HG02884 (cell line): Measurements from ENCODE around the gene ARFIP1.
"Not testable (repeated sequence)": the region's sequence is repeated elsewhere in the genome, so short reads cannot be mapped to it uniquely, and the experiment has no call there.

ENCODE experiments used
- ATAC-seq: cut with Tn5 transposase; IDR thresholded peaks from one replicate; pipeline ENCODE4 v1.9.1; 2021; ENCODE audit warnings: mild to moderate bottlenecking, moderate library complexity; ENCODE audit not compliant: unreplicated experiment

ARFIP1 gene

DNA sequence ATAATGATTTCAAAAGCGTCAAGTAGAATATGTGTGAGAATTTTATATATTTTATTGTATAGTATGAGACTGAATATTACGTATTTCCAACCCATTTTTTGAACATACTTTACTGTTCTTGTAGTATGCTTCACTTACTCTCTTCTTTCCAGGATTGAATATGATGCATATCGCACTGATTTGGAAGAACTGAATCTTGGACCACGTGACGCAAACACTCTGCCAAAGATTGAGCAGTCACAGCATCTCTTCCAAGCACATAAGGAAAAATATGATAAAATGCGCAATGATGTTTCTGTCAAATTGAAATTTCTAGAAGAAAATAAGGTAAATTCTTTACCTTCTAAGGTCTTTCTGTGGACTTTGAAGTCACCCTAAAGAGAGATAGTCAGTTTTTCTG is 108.2 kb downstream of the ARFIP1 start:
- ATAC-seq: no peak

DNA sequence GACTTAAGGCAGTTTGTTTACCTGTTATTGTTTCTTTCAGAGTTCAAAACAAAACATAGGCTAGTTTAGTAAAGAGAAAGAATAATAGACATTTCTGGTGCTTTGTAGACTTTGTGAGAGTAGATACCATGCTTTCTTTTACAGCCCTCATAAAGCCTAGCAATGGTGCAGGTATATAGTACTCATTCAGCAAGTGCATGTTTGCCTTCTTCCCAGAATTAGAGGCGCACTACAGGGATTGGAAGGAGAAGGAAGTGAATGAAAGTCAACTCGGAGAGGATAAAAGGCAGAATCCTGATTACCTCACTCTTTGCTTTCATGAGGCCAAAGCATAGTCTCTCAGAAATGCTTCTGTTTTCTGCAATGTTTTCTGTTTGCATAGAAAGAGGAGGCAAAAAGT is 113.2 kb downstream of the ARFIP1 start:
- no peak for ATAC-seq

DNA sequence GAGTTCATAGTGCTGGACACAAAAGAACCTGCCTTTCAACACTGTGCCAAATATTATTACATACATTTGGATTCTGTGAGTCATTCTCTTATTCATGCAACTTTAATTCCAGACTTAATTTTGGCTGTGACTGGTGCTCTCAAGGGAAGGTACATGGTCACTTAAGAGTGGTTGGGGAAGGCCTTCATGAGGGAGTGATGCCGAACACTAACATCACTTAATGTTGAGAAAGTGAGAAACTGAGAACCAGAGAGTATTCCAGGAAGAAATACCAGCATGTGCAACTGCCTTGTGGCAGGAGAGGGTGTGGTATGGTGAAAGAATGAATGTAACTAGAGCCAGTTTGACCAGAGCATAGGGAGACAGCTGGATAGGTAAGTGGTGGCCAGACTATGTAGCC is 114.9 kb downstream of the ARFIP1 start:
- ATAC-seq: no peak

DNA sequence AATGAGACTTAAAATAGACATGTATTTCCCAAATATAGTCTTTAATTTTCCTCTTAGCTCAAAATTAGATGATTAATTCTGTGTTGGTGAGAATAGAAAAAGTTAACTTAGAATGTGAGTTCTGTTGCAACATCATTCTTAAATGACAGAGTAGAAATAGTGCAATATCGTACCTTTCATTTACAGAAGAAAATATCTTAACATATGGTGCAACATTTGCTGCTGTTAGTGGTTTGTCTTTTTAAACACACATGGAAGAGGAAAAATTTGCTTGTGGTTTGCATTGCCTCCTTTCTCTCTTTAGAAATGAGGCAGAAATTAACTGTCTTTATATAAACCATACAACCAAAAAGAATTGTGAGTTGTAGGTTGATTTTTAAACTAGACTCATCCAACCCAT is 117.1 kb downstream of the ARFIP1 start:
- no peak for ATAC-seq

DNA sequence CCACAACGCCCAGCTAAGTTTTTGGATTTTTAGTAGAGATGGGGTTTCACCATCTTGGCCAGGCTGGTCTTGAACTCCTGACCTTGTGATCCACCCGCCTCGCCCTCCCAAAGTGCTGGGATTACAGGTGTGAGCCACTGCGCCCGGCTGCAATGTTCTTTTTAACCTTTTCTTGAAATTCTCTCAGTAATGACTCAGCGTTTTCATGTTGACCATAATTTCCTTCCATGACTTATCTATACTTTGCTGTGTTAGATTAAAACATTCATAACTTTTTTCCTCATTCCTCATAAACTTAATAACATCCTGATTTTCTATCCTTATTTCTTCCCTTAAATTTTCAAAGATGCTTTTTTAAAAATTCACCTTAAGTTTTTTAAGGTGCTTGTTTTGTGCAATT is 118.4 kb downstream of the ARFIP1 start:
- ATAC-seq: not testable (repeated sequence)

DNA sequence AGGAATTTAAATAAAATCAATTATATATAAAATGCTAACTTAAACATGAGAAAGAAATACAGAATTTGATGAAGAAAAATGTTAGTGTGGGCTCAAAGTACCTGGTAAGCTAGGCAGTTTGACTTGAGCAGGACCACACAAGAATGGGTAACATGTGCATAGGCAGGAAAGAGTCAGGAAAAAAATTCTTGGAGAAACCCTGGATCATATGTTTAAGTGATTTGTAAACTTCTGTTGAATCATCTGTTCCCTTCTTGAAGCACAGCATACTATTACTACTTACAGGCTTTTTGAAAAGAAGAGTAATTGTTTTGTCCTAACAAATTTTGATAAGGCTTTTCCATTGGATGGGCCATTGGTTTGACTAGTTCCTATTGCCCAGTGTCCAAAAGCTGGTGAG is 118.9 kb downstream of the ARFIP1 start:
- ATAC-seq: no peak

DNA sequence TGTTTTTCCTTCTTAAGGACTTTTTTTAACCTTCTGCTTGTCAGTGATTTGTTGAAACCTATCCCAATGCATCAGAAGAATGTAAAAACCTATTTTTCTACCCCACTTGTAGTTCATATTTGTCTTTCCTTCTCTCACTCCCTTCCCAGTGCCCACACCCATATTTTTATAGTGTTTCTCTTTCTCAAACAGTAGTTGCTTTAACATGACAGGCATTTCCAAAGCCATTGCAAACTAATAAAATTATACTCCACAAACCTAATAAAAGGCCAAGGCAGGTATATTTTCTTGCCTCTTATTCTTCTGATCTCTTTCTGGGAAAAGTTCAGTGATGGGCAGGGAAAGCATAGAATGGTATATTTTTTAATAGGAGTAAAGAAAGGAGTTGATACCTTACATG is 120.6 kb downstream of the ARFIP1 start:
- no peak for ATAC-seq

DNA sequence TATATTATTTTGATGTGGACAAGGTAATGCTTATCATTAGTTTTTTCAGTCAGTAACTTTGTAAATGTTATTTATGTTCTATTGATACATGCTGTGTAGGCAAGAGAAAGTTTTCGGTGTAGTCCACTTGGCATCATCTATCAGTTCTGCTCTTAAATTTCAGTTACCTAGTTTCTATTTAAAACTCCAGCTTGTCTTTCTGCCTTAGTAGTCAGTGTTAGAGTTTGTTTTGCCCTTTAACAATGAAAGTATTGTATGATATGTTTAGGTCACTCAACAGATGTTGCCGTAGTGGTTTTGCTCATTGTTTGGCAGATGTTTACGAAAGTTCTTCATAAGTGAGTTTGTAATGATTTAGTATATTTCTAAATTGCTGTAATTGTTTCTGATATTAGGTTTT is 121.5 kb downstream of the ARFIP1 start:
- no peak for ATAC-seq

DNA sequence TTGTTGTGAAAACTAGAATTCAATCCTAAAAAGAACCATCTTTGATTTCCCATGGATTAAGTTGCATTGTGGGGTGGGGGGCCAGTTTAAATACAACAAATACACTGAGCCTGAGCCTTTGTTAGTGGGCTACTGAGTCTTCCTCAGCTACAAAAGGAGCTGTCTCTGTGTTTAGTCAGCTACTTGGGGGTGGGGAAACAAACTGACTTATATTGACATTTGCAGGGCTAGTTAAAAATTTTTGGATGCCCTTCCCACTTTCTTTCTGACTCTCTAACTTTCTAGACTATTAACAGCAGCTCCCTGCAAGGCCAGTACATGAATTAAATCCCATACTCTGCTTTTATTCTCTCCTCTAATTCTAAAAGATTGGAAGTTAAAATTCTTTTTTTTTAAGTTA is 123.9 kb downstream of the ARFIP1 start:
- no peak for ATAC-seq

DNA sequence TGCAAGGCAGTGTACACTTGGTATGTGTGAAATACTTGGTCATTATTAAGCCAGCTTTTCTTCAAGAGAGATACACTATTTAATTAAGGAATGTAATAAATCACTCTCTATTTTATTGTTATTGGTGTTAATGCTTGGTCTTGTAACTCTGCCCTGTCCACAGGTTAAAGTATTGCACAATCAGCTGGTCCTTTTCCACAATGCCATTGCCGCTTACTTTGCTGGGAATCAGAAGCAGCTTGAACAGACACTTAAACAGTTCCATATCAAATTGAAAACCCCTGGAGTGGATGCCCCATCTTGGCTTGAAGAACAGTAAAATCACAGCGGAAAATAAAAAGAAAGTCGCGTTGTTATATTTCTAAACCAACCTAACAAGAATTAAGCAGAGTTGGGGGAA is 130.1 kb downstream of the ARFIP1 start:
- ATAC-seq: no peak

DNA sequence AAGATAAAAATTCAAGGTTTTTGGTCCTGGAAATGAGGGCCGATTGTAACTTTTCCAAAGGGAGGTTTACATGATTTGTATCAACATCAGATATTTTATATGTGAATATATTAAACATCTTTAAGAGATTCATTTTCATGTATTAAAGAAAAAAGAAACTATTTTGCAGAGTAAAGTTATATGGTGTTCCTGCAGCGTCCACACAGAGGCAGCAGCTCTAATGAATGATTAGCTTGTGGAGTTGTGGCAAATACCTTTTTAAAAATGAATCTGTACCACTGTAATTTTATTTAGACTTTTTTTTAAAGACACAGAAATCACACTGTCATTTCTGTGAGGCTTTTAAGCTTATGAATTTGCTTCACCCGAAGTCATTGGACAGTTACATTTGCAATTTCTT is 130.8 kb downstream of the ARFIP1 start:
- no peak for ATAC-seq

DNA sequence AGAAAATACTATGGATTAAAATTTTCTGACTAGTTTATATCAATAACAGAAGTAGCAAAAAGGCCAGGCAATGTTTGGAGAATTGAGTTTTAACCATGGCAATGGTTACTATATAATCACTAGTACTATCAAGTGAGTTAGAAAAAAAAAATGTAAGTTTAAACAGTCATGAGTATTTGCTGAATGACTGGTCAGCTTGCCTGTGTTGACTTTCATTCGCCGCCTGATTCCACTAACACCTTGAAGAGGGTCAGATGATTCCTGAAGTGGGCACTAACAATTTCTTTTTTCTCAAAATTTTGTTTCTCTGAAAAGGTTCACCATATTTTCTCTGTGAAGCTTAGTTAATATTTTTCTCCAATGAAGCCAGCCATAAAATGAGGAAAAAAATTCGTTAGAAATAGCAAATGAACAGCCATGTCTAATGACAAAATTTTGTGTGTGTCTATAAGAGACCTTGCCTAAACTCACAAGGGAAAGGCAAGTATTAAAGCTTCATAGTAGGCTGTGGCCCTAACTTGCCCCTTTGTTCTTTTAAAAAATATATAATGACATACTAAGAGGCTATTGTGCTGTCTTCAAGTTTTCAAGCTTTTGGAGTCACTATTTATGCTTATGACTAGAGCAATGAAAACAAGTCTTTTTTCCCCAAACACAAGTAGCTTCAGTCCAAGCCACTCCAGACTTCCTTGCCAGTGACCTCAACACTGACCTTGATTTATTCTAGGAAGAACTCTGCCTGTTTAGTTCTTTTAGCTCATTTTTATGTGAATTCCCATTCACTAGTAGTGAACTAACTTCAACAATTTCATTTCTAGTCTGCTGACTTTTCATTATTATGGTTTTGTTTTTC is 138.0 kb downstream of the ARFIP1 start:
- ATAC-seq: no peak

DNA sequence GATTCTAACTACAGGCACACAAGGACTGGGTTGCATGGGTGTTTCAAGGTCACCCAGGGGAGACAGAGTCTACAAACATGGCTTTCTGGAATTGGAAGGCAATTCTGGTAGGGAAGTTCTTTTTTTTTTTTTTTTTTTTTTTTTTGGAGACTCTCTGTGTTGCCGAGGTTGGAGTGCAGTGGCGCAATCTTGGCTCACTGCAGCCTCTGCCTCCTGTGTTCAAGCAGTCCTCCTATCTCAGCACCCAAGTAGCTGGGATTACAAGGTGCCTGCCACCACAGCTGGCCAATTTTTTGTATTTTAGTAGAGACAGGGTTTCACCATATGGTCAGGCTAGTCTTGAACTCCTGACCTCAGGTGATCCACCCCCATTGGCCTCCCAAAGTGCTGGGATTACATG is 140.1 kb downstream of the ARFIP1 start:
- no peak for ATAC-seq

DNA sequence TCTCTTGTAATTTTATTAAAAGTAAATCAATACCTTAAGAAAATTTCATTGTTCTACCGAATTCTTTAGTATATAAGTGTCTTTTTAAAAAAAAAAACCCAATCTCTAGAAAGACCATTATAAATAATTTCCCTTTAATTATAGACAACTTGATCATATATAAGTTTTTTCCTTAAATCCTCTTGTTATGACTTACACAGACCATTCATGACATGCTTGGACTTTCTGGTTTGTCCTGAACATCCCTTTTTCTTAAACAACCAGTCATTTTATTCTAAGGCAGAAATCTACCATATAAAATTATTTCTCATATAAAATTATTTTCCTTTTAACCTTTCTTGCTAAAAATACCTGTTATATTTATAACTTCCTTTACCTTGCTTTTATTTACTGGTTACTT is 141.0 kb downstream of the ARFIP1 start:
- no peak for ATAC-seq

DNA sequence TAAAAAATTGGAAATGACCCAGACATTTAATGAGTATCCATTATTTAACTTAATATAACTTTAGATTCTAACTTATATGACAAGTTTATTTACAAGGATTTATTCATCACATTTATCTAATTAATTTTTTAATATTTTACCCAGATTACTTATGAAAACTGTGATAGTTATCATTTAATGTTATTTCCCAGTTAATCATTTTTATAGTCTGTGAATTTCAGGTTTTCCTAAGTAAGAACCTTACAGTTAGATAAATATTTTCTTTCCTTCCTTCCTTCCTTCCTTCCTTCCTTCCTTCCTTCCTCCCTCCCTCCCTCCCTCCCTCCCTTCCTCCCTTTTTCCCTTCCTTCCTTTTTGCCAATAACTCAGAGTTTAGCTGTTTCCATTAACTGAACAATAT is 141.5 kb downstream of the ARFIP1 start:
- no peak for ATAC-seq

DNA sequence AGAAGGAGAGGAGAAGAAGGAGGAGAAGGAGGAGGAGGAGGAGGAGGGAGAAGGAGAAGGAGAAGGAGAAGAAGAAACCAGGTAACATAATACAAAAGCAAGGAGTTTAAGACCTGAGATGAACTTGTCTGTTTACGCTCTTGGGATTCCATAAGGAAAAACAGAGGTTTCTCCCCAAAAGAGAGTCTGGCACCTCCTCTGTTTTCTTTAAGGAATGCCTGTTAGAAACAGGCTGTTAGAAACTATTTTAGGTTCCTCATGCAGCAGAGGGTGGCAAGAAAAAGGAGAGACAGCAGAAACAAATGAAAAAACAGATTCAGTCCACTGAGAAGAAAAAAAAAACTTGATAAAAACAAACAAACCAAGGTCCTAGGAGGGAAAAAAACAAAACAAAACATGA is 146.1 kb downstream of the ARFIP1 start:
- ATAC-seq: no peak

DNA sequence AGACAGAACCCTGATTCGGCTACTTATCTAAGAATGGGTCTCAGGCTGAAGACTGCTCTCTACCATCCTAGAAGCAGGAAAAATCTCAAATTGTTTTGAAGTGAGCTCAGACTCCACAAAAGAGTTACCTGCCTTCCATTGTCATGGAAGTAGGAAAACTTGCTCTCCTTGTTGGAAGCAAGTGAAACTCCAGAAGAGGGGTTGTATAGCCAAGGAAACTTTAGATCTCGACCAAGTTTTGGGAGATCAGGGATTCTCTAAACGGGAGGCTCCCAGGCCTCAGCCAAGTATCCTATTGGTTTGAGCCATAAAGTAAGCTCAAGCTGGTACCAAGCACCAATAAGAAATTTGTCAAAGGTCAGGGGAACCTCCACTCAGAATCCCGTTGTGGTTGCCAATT is 147.2 kb downstream of the ARFIP1 start:
- no peak for ATAC-seq

DNA sequence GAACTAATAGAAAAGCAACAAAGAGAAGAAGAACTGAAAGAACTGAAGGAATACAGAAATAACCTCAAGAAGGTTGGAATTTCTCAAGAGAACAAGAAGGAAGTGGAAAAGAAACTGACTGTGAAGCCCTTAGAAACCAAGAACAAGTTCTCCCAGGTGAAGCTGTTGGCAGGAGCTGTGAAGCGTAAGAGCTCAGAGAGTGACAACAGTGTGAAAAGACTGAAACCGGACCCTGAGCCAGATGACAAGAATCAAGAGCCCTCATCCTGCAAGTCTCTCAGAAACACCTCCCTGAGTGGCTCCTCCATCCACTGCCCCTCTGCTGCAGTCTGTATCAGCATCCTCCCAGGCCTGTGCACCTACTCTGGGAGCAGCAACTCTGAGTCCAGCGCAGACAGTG is 148.0 kb downstream of the ARFIP1 start:
- no peak for ATAC-seq

DNA sequence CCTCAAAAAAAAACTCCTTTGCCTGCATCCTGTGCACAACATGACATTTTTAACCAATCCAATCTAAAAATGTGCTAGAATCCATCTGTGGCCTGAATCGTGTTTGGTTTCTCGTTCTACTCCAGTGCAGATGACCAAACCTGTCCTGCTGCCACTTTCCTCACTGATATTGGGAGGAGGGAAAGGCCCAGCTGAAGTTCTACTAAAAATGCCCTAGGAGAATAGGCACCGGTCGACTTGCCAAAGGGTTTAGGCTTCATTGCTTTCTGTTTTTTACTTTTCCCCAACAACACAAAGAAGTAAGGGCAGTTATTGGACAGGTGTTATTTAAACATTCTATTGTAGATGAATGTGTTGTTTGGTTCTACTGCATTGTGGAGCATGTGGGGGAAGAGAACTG is 148.5 kb downstream of the ARFIP1 start:
- ATAC-seq: no peak

DNA sequence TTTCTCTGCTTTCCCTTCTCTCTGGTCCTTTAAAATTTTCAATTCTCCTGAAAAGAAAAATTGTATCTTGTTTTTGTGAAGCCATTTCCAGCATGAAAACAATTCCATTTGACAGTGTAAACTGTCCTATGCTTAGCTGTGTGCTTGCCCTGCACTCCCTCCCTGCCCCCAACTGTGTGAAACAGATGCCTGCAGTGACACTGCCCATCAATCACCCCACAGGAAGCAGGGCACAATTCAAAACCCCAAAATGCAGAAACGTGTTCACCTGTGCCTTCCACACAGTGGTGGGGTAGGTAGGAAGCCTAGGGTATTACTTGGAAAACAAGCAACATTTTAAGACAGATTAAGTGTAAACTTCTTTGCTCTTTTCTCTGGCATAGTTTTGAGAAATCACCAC is 150.1 kb downstream of the ARFIP1 start:
- no peak for ATAC-seq

DNA sequence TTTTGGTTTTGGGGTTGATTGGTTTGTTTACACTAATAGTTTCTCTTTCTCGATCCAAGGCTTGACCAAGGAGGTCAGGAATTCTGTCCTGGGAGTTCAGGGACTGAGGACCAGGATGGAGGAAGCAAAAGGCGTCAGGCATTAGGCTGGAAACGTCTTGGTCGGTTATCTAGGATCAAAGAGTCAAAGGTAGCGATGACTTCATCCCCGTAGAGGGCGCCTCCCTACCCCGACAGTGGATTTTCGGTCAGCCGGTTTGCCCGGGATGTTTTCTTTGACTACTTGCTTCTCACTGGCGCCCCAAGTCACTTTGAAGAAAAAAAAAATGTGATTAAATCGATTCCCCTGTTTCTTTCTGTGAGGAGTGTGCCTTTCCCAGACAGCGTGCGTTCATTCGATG is 155.4 kb downstream of the ARFIP1 start:
- no peak for ATAC-seq

DNA sequence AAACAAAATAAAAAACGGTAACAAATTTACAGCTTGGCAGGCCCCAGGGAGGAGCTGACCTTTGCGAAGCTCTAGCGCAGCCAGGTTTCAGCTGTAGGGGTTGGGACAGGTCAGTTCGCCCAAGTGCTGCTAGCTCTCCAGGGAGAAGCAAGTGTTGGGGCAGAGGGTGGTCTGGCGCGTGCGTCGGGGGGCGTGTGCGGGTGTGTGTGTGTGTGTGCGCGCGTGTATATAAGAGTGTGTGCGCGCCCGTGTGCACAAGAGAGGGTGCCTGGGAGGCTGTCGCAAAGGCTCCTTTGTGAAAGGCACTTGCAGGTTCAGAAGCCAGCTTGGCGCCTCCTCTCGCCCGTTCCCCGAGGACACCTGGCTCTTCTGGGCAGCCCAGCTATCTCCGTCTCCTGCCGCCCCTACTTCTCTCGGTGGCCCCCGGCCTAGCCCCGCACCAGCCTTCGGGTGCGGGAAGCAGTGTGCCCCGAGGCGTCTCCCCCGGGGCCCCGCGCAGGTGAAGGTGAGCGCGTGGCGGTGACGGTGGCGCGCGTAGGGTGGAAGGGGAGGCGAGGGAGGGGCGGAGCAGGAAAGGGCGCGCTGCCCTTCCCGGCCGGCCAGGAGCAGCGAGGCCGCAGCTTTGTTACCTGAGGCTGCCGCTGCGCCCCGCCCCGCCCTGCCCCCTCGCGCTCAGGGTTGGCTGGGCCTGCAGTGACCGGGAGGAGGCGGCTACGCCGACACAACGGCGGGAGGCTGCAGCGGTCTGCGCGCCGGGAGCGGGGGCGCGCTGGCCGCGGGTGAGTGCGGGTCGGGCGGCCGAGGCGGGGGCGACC is 156.1 kb downstream of the ARFIP1 start, which contains the start of gene FHDC1:
FHDC1 (plus strand) TSS at position 693 of the 815 bp plus-strand sequence. CDS start 6,735 bp downstream, outside the sequence.
- no peak for ATAC-seq
